GM20431 (cell line): Measurements from ENCODE around the gene C8G.

Source experiments
- in situ Hi-C: fragments of 300-500 bp; cut with MseI, MboI; formaldehyde crosslinking; loops from one replicate; pipeline ENCODE4 v1.15.0; 2020; ENCODE audit warnings: low sequenced_read_pairs; ENCODE audit not compliant: unreplicated experiment

The C8G gene

DNA sequence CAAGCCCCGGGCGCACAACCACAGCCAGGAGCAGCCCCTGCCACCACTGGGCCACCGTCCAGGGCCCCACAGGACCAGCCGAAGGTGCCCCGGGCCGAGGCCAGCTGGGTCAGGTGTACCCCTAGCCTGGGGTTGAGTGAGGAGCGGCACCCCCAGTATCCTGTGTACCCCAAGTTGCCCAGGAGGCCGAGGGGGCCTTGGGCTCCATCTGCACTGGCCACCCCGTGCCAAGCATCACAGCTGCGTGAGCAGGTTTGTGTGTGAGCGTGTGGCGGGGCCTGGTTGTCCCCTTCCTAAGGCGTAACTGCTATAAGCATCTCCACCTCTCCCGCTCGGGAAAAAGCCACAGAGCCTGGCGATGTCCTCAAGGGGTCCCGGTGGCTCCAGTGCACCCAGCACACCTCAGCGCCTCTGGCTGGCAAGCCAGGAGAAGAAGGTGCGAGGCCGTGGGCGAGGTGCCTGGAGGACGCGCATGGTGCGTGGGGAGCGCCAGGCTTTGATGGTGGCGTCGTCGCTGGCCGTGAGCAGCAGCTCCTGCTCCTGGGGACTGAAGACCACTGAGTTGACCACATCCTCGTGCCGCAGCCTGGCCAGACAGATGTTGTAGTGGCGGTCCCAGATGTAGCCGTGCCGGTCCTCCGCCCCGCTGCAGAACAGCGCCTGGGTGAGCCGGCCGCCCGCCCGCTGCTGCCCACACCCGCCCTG is 4.4 kb upstream of the C8G start:
- in situ Hi-C loops = no loop called here

DNA sequence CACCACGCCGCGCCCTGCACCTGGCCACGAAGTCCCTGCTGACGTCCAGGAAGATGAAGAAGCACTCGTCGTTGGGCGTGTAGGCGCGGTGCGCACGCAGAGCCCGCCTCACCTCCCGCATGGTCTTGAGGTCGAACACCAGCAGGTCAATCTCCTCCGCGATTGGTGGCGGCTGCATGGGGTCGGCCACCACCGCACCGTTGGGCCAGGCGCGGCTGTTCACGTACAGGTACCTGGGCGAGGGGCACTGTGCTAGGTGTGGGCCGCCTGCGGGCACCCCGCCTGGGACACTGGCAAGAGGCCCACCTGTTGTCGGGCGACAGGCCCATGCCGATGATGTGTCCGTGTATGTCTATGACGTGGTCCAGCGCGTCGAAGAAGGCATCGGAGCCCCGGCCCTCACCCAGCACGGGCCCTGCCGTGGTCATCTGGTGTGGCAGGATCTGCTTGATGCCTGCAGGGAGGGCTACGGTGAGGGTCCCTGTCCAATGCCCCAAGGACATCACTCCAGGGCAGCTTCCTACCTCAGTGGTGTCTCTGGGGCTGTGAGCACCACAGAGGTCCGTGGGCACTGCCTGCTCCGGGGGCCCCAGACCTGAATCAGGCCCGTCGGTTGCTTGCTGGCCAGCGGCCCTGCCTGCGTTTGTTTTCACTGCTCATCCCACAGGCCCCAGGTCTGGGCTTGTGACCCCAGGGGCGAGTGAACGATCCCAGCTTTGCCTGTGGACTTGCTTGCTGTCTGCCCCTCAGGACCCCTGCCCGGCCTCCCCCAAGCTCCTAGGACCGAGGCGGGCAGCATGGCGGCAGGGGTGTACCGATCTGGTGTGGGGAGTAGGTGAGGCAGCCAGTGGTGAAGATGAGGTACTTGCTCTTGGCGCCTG is 3.6 kb upstream of the C8G start:
- in situ Hi-C loops = no loop called here

DNA sequence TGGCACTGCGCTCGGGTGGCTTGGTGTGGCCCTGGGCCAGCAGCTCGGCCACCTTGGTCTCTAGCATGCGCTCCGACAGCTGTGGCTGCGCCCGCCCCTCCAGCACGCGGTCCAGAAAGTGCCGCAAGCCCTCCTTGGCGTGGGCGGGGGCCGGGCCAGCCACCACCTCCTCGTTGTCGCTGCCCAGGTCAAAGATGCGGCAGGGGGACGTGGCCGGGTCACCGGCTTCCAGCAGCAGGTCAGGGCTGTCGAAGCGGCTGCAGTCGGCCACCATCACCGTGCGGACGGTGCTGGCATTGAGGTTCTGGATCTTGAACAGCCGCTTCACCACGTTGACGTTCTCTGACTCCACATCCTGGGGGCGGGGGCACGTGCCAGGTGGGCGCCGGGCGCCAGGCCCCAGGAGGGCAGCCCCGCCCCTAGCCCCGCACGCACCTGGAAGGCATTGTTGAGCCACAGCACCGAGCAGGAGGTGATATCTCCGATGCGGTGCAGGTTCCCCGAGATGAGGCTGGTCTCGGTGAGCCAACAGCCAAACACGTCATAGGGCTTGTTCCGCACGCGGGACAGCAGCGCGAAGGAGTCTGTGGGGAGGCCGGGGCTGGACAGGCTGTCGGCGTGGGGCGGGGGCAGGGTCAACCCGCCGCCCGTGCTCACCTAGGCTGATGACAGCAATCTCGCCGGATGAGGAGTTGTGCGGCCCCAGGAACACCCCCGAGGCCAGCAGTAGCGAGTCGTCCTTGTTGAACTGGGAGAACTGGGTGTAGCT is 2.7 kb upstream of the C8G start:
- in situ Hi-C loops = no loop called here

DNA sequence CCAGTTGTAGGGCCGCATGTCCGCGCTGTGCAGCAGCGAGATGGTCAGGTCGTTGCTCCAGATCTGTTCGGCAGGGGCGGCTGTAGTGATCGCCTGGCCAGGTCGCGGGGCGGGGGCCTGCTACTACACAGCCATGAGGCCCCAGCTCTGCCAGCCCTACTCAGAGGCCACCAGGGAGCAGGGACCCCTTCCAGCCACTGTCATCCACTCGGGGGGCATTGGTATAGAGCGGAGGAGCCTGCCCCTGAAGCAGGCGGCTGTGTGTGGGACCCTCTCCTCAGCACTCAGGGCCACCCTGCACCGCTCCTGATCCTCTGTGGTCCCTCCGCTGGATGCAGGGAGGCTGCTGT is 2.2 kb upstream of the C8G start:
- in situ Hi-C loops = no loop called here

DNA sequence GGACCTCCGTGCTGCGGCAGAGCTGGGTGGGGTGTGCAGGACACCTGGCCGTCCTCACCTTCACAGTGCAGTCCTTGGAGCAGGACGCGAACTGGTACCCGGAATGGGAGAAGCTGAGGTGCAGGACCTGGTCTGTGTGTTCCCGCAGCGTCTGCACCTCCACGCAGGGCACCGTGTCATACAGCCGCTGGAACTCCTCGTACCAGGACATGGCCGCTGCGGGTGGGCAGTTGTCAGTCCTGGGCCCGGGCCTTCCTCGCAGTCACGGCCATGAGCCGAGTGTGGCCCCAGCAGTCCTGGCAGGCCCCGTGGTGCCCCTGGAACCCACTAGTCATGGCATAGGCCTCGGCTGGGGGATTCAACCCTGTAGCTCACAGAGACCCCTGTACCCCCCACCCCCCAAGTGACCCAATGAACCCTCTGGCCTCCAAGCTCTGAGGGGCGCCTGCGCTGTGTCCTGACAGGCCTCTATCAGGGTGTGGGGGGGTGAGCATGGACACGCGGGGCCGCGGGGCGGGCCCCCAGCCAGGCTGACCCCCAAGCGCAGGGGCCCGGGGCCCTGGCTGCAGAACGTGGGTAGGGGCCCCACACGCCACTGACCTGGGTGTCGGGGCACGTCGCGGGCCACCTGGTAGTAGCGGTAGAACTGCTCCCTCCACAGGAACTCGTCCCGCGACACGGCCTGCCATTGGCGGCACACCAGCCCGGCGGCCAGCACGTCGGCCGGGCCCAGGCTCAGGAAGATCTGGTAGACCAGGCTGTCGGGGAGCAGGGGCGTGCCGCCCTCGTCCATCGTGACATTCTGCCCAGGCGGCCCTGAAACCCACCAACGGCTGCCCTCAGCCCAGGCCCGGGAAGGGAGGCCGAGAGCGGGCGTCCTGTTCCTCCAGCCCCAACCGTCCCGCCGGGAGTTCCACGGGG is 1.5 kb upstream of the C8G start:
- in situ Hi-C loops = no loop called here

DNA sequence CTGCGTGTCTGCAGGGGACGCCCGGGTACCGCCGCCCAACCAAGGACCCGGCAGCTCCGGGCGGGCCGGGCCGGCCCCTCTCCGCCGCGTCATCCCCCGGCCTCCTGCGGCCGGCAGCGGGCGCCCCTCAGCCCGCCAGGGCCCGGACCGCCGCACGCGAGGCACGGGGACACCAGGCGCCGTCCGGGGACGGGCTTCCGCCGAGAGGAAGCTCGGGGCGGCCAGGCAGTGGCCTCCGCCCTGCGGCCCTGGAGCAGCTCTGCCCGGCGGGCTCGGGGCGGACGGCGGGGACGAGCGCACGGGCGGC is 878 bp upstream of the C8G start:
- in situ Hi-C loops = no loop called here

DNA sequence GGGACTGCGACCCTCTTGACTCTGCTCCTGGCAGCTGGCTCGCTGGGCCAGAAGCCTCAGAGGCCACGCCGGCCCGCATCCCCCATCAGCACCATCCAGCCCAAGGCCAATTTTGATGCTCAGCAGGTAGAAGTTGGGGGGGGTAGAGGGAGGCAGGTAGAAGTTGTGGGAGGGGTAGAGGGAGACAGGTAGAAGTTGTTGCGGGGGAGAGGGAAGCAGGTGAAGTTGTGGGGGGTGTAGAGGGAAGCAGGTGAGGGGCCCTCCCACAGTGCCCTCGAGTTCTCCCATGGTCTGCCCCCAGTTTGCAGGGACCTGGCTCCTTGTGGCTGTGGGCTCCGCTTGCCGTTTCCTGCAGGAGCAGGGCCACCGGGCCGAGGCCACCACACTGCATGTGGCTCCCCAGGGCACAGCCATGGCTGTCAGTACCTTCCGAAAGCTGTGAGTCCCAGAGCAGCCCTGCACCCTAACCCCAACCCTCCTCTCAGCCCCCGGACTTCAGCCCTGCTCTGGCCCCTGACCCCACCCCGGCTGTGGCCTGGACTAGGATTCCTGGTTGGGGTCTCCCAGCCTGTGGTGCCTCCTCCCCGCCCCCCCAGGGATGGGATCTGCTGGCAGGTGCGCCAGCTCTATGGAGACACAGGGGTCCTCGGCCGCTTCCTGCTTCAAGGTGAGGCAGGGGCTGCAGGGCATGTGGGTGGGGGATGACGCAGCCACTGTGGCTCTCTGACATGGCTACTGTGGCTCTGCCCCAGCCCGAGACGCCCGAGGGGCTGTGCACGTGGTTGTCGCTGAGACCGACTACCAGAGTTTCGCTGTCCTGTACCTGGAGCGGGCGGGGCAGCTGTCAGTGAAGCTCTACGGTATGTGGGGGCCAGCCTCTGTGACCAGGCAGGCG is 537 bp downstream of the C8G start:
- in situ Hi-C loops = no loop called here

DNA sequence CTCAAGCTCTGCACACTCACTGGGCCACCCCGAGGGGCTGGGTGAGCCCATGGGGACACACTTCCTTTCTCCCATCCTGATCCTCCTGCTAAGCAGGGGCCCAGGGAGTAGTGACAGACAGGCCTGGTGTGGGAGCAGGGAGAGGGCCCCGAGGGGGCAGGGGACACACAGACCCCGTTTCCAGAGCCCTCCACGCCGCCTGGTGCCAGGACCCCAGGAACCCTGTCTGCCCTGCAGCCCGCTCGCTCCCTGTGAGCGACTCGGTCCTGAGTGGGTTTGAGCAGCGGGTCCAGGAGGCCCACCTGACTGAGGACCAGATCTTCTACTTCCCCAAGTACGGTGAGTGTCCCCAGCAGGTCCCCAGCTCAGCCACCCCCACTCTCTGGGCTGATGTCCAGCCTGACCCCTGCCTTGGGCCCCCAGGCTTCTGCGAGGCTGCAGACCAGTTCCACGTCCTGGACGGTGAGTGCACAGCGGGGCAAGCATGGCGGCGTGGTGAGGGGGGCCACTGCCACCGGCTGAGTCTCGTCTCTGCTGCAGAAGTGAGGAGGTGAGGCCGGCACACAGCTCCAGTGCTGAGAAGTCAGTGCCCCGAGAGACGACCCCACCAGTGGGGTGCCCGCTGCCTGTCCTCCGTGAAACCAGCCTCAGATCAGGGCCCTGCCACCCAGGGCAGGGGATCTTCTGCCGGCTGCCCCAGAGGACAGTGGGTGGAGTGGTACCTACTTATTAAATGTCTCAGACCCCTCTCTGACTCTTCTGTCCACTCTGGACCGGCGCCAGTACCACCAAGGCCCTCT is 1.4 kb downstream of the C8G start:
- in situ Hi-C loops = no loop called here

DNA sequence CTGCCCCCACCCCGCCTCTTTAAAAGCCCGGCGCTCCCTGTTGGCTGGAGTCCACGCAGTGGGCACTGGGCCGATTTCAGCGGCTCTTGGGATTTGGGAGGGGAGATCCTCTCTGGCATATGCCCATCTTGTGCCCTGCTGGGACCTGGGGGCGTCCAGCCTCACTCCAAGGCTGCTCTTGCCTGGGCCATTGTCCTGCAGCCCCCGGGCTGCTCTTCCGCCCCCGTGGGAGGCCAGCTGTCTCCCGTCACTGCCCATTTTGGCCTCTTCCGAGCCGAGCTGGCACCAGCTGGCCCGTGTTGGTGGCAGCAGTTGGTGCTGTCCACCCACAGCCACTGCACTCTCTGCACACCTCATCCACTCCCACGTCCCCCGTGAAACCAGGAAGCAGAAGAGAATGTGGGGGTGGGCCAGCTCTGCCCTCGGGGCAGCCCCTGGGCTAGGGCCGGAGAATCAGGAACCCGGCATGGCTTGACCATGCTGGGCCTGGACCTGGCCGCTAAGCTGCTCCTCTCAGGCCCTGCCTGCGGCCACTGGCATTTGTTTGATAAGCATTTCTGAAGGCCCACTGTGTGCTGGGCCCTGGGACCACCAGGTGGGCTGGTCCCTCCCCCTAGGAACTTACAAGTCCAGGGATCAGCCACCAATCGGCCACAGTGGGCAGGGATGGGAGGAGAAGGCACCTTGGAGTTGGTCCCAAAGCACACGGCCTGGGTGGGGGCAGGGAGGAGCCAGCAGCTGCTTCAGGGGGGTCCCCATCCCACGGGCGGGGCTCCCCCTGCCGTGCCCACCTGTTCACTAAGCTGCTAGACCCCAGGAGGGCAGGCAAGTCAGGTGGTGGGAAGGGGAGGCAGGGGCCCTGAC is 2.2 kb downstream of the C8G start:
- in situ Hi-C loops = no loop called here

DNA sequence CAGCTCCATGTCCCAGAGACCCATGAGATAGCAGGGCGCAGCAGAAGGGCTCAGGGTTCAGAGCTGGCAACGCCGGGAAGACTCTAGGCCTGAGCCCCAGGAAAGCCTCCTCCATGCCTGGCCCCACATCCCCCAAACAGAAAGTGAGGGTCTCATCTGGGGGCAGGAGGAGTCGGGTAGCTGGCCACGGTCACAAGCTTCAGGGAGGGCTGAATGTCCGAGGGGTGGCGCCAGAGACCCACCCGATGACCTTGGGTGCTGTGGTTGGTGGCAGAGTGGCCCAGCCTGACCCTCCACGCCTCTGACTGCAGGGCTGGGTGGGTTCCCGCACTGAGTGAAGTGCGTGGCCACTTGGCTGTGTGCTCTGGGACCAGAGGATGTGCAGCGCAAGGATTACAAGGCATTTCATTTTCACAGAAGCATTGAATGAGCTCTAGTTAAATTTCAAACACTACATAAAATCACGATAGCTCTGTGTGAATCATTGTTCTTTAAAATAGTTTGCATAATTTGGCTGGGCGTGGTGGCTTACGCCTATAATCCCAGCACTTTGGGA is 3.0 kb downstream of the C8G start:
- in situ Hi-C loops = no loop called here

DNA sequence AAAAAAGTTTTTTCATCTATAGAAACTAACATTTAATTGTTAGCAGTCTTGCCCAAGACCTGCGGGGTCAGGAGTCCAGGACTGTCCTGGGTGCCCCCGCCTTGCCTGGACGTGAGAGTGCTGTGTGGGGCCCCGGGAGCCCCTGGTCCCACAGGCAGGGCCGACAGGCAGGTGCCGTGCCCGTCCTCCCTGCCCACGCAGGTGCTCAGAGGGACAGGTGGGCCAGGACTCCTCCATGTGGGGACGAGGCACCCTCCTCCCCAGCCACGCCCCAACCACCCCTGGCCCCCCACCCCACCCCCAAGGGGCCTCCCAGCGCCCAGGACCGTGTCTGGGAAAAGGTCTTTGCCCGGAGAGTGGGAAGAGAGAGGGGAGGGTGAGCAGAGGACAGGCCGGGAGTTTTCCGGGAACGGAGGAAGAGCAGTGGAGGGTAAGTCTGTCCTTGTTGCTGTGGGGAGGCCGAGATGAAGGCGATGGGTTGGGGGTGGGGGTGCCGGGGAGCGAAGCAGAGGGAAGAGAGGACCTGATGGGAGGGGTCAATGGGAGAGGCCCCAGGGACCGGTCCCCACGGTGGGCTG is 4.3 kb downstream of the C8G start:
- in situ Hi-C loops = no loop called here

DNA sequence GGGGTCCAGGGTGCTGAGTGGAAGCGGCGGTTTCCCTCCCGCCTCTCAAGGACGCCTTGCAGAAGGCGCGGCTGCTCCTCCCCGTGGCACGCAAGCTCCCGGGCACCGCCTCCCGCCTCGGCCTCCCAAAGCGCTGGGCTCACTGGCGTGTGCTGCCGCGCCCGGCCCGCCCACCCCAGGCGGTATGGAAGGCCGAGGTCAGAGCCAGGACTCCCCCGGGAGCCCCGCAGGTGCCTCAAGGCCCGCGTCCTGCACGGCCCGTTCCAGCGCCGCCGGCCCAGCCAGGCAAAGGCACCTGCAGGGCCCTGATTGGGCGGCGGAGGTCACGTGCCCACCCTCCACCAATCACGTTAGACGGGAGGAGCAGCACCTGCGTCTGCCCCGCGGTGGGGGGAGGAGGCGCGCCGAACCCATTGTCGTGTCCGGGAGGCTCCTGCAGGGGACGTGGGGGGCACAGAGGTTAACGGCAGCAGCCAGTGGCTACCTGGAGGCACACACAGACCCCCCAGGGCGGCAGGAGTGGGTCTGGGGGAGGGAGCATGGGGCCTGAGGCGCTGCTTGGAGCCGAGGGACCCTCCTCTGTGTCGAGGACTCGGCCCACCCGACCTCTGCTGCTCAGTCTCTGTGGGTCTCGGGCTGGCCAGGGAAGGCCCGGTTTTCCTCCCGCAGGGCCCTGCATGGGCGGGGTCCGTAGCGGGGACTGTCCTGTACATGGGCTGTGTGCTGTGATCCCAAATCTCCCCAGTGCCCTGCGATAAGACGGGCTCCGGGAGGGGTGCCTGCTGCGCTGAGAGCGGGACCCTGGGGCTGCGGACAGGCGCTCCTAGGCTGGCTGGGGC is 5.0 kb downstream of the C8G start:
- in situ Hi-C loops = no loop called here

DNA sequence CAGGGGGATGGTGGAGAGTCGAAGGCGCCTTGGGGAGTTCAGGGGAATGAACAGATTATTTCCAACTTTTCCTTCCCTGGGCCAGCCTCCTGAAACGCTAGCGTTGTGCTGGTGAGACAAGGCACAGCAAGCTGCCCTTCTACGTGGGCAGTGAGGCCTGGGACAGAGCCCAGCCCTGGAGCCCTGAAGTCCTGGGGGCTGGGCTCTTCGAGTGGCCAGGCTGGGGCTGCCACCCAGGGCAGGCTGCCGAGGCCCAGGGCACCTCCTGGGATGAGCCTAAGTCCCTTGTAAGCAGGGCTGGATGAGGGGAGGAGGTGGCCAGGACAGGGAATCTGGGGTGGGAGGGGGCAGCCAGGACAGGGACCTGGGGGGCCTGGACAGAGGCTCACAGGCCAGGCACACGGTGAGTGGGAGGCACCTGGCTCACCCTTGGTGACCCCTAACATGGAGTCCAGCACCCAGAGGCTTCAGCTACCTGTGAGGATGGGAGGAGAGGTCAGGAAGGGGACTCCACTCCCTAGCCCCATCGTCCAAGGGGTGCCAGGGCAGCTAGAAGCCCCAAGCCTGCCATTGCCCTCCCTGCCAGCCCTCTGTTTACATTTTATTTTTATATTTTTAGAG is 5.7 kb downstream of the C8G start:
- in situ Hi-C loops = no loop called here

DNA sequence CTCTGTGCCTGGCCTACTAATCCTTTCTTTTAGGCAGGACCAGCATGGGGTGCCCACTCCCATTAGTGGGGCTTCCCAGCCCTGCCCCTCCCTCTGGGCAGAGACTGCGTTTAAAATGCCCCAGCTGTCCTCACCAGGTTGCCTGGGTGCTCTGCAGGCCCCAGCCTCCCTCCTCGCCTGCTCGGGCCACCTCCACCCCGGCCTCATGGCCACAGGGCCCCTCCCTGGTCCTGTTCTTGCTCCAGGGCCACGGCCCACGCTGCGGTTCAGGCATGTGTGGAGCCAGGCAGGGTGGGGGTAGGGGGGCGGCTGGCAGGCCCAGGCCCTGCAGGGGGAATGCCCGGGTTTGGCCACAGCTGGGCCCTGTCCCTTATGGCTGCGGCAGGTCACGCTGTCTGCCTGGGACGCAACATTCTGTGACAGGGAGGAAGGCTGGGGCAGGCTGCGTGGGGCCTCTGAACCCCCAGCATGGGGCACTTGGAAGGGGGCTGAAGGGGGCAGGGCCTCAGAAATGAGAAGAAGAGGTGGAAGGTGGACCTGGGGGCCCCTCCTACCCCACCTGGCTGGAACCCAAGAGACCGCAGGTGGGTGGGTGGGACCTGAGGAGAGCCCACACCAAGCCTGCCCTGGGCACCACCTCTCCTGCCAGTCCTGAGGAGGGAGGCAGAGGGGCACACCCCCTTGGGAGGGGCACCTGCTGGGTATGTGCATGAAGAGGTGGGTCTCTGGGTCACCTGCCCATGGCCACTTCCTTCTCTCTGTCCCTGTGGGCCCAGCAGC is 6.7 kb downstream of the C8G start, which contains the start of gene LCN12:
Gene LCN12 (plus strand): TSS at position 733 of the 780 bp plus-strand sequence. CDS start 55 bp downstream, outside the sequence.
- in situ Hi-C loops = no loop called here
